PC-3 (cell line): Measurements from ENCODE around the gene MEGF9. TPM values are rescaled to one million over a fixed set of nuclear protein-coding genes. Genes with fewer than 3 reads are reported as not detected.
A peak's percentile ranks its signal among the peaks of the same experiment; 100 is the strongest.

Source experiments
- ATAC-seq: fragments of 200-7000 bp; cut with Tn5 transposase; 2 replicates; pipeline ENCODE4 v1.9.1; 2020; ENCODE audit warnings: mild to moderate bottlenecking, moderate library complexity
- BruUV-seq: library from RNA; stranded (reverse); fragments of 400-500 nt; replicated peaks from 2 replicates; lab custom pipeline; 2021; lab: Mats Ljungman, UMichigan
- CTCF ChIA-PET: fragments of 300-600 bp; sonication (Branson Sonifier 250); formaldehyde crosslinking; loops from one replicate; lab custom pipeline; 2022; ENCODE audit warnings: antibody characterized with exemption; lab: Charles Lee
- POLR2A ChIA-PET: fragments of 300-600 bp; sonication (Branson Sonifier 250); formaldehyde crosslinking; loops from one replicate; lab custom pipeline; 2022; ENCODE audit warnings: antibody characterized with exemption; ENCODE audit not compliant: unreplicated experiment; lab: Charles Lee
- DNase-seq: peaks from one replicate; pipeline ENCODE4 v3.0.0-alpha.2; 2015
- H2AFZ ChIP-seq: fragments of 300-600 bp; sonication (generic); 2 replicates; pipeline ENCODE4 v1.6.0; 2016; ENCODE audit warnings: antibody characterized with exemption, low read length
- H3F3A ChIP-seq: fragments of 300-600 bp; sonication (generic); one replicate; pipeline ENCODE4 v1.6.0; 2017; ENCODE audit warnings: antibody characterized with exemption, low read length, control low read depth, mild to moderate bottlenecking; ENCODE audit not compliant: unreplicated experiment
- H3K27ac ChIP-seq: fragments of 300-600 bp; sonication (generic); 2 replicates; pipeline ENCODE4 v1.5.1; 2016; ENCODE audit warnings: mild to moderate bottlenecking, low read length
- H3K27me3 ChIP-seq: fragments of 300-600 bp; sonication (generic); 2 replicates; pipeline ENCODE4 v1.6.1; 2016; ENCODE audit warnings: low read length, mixed read lengths
- H3K36me3 ChIP-seq: fragments of 300-600 bp; sonication (generic); 2 replicates; pipeline ENCODE4 v1.6.1; 2016; ENCODE audit warnings: low read depth, mixed run types, low read length, mixed read lengths
- H3K4me1 ChIP-seq: fragments of 300-600 bp; sonication (generic); 2 replicates; pipeline ENCODE4 v1.5.1; 2016; ENCODE audit warnings: low read length; ENCODE audit not compliant: insufficient read depth
- H3K4me2 ChIP-seq: fragments of 300-600 bp; sonication (generic); 2 replicates; pipeline ENCODE4 v1.6.0; 2016; ENCODE audit warnings: low read length
- H3K4me3 ChIP-seq: fragments of 300-600 bp; sonication (generic); 2 replicates; pipeline ENCODE4 v1.5.1; 2016; ENCODE audit warnings: mild to moderate bottlenecking, low read length, mixed read lengths
- H3K79me2 ChIP-seq: fragments of 300-600 bp; sonication (generic); 2 replicates; pipeline ENCODE4 v1.6.1; 2017; ENCODE audit warnings: low read length, mixed read lengths
- H3K9ac ChIP-seq: fragments of 300-600 bp; sonication (generic); 2 replicates; pipeline ENCODE4 v1.6.0; 2016; ENCODE audit warnings: mild to moderate bottlenecking, low read length
- H3K9me2 ChIP-seq: fragments of 300-600 bp; sonication (generic); replicated peaks from 2 replicates; pipeline ENCODE4 v1.6.1; 2016; ENCODE audit warnings: mixed run types, low read length, mixed read lengths
- H3K9me3 ChIP-seq: fragments of 300-600 bp; sonication (generic); 2 replicates; pipeline ENCODE4 v1.6.1; 2016; ENCODE audit warnings: low read length, mixed read lengths
- H4K20me1 ChIP-seq: fragments of 300-600 bp; sonication (generic); 2 replicates; pipeline ENCODE4 v1.6.1; 2016; ENCODE audit warnings: low read length, mixed read lengths
- CTCF ChIP-seq: fragments of 300-600 bp; sonication (generic); conservative IDR thresholded peaks from 2 replicates; pipeline ENCODE4 v1.5.1; 2017; ENCODE audit warnings: antibody characterized with exemption, low read depth, mild to moderate bottlenecking, low read length
- EZH2 ChIP-seq: fragments of 300-600 bp; sonication (generic); IDR thresholded peaks from one replicate; pipeline ENCODE4 v1.6.1; 2017; ENCODE audit warnings: antibody characterized with exemption, mild to moderate bottlenecking, low read length; ENCODE audit not compliant: unreplicated experiment
- EZH2phosphoT487 ChIP-seq: fragments of 300-600 bp; sonication (generic); IDR thresholded peaks from 2 replicates; pipeline ENCODE4 v1.6.1; 2018; ENCODE audit warnings: mild to moderate bottlenecking, antibody characterized with exemption, low read length, borderline replicate concordance
- intact Hi-C: fragments of 100-400 bp; cut with micrococcal nuclease; formaldehyde crosslinking; loops from 2 replicates; pipeline ENCODE4 v1.9.0; 2023
- total RNA-seq: library from RNA; depleted of rRNA; stranded (reverse); fragments of >200 nt; gene quantifications from 2 replicates; pipeline ENCODE4 v1.2.3, GENCODE V29; 2014

MEGF9 gene
- total RNA-seq, 1 experiment from 2014 or later: 2.6 TPM

- ChIA-PET CTCF (no interaction called here), POLR2A (no interaction called here)
- Histone ChIP-seq H3K9me3 (no peaks in the 10 kb centered on the region), H3F3A (no peaks in the 10 kb centered on the region), H3K9me2 (no peaks in the 10 kb centered on the region), H3K27ac (no peak overlapping the region), H2AFZ (peak overlapping the region; percentile 86), H3K4me3 (peak overlapping the region; percentile 83), H3K27me3 (no peaks in the 10 kb centered on the region), H4K20me1 (no peaks in the 10 kb centered on the region), H3K36me3 (no peaks in the 10 kb centered on the region), H3K9ac (peak overlapping the region; percentile 69), H3K4me2 (peak overlapping the region; percentile 72), H3K79me2 (peaks cover 26% of the 10 kb centered on the region), H3K4me1 (peaks cover 33% of the 10 kb centered on the region)
- no TSS peak for BruUV-seq
- intact Hi-C loops: no loop called here
- TF ChIP-seq EZH2 (no peak), EZH2phosphoT487 (no peak), CTCF (no peak)
- no peak for ATAC-seq
- DNase-seq: no peak
Measured at GRCh38 chr9:120714846-120715388, 647 bp upstream of the MEGF9 start.

GRCh38 chr9:120713257-120714087 is 798 bp downstream of the MEGF9 start:
- CTCF ChIA-PET: no interaction called here
- no peak for TF ChIP-seq CTCF
- TF ChIP-seq EZH2phosphoT487: no peak
- Histone ChIP-seq H3K79me2 (peaks cover 29% of the 10 kb centered on the region), H3K27ac (no peak overlapping the region), H3K4me1 (peaks cover 41% of the 10 kb centered on the region), H3K9me2 (no peaks in the 10 kb centered on the region), H3K27me3 (no peaks in the 10 kb centered on the region), H2AFZ (peak overlapping the region; percentile 67), H3K36me3 (no peaks in the 10 kb centered on the region), H4K20me1 (no peaks in the 10 kb centered on the region), H3K9ac (peak overlapping the region; percentile 69), H3K4me3 (peak overlapping the region; percentile 83), H3F3A (no peaks in the 10 kb centered on the region), H3K4me2 (peak overlapping the region; percentile 72), H3K9me3 (no peaks in the 10 kb centered on the region)
- ATAC-seq: no peak
- POLR2A ChIA-PET: no interaction called here
- BruUV-seq: no TSS peak
- intact Hi-C loops: loop anchor here (1.0 kb wide), 1 partner anchor 93 kb away; no protein-coding TSS in a partner anchor
- DNase-seq: peak; percentile 29
